HepG2 (cell line): ENCODE data around the gene TUBA4B. TPM values are rescaled to one million over a fixed set of nuclear protein-coding genes. Genes with fewer than 3 reads are reported as not detected.
A peak's percentile ranks its signal among the peaks of the same experiment; 100 is the strongest.

Experiments
- ATAC-seq: fragments of 200-7000 bp; cut with Tn5 transposase; 3 replicates; pipeline ENCODE4 v1.9.1; 2020; ENCODE audit warnings: mild to moderate bottlenecking, moderate library complexity
- BruUV-seq: library from RNA; stranded (reverse); fragments of 400-500 nt; replicated peaks from 2 replicates; lab custom pipeline; 2021; lab: Mats Ljungman, UMichigan
- CTCF ChIA-PET: fragments of 300-600 bp; formaldehyde crosslinking; extraction: SDS; loops from one replicate; lab custom pipeline; 2021; ENCODE audit warnings: low total read pairs, inconsistent platforms, low intra/inter-chr PET ratio; lab: Yijun Ruan, JAX
- POLR2A ChIA-PET: fragments of 350-600 bp; sonication (Branson Sonifier 250); formaldehyde crosslinking; loops from one replicate; lab custom pipeline; 2020; ENCODE audit warnings: antibody characterized with exemption, inconsistent platforms; lab: Yijun Ruan, JAX
- DNase-seq: peaks from one replicate; pipeline ENCODE4 v3.0.0-alpha.2; 2015; ENCODE audit warnings: low spot score
- FAIRE-seq: peaks from 3 replicates; lab custom pipeline; 2011; peaks lifted over from hg19 to GRCh38; lab: Jason Lieb, UNC
- H2AFZ ChIP-seq: one replicate; pipeline ENCODE4 v1.6.1; 2011; ENCODE audit warnings: low read length, inconsistent platforms
- H3K27ac ChIP-seq: fragments of 300-600 bp; 3 replicates; pipeline ENCODE4 v1.8.0; 2011; ENCODE audit warnings: mixed run types, mild to moderate bottlenecking, mixed read lengths, low read length, inconsistent platforms; ENCODE audit not compliant: insufficient read depth; ENCODE audit errors: extremely low read length
- H3K27me3 ChIP-seq, 2 experiments: fragments of 200-600 bp in 1 of 2; 2 replicates in 1 of 2; 3 replicates in 1 of 2; pipeline versions ENCODE4 v1.6.0 to v1.8.0; 2011; ENCODE audit warnings: low read length in 2 of 2, mild to moderate bottlenecking in 2 of 2, moderate library complexity in 2 of 2, inconsistent platforms in 1 of 2; ENCODE audit not compliant: insufficient read depth in 2 of 2, control insufficient read depth in 1 of 2
- H3K36me3 ChIP-seq, 2 experiments: fragments of 200-600 bp in 1 of 2; replicated peaks in 1 of 2; 2 replicates in 1 of 2; 3 replicates in 1 of 2; pipeline versions ENCODE4 v1.5.1 to v1.8.0; 2011; ENCODE audit warnings: low read length in 2 of 2, inconsistent platforms in 1 of 2; ENCODE audit not compliant: insufficient read depth in 2 of 2, control insufficient read depth in 1 of 2
- H3K4me1 ChIP-seq: 2 replicates; pipeline ENCODE4 v1.5.1; 2012; ENCODE audit warnings: low read length, inconsistent platforms; ENCODE audit not compliant: insufficient read depth
- H3K4me2 ChIP-seq: 2 replicates; pipeline ENCODE4 v1.6.0; 2011; ENCODE audit warnings: low read depth, low read length, inconsistent platforms
- H3K4me3 ChIP-seq, 3 experiments: fragments of 200-600 bp in 1 of 3; sonication (generic), shearing (Covaris generic) in 1 of 3; replicated peaks in 1 of 3; 2 replicates each; pipeline ENCODE4 v1.5.1; 2011 to 2016; ENCODE audit warnings: low read length in 3 of 3, inconsistent platforms in 2 of 3, low read depth in 2 of 3, mild to moderate bottlenecking in 2 of 3, control low read depth in 1 of 3, mixed read lengths in 1 of 3; ENCODE audit not compliant: insufficient read depth in 1 of 3
- H3K79me2 ChIP-seq: one replicate; pipeline ENCODE4 v1.6.1; 2011; ENCODE audit warnings: low read length, inconsistent platforms; ENCODE audit not compliant: insufficient read depth
- H3K9ac ChIP-seq: 2 replicates; pipeline ENCODE4 v1.6.0; 2011; ENCODE audit warnings: mild to moderate bottlenecking, low read depth, low read length, inconsistent platforms; ENCODE audit not compliant: insufficient read depth
- H3K9me3 ChIP-seq: 2 replicates; pipeline ENCODE4 v1.5.1; 2012; ENCODE audit warnings: mild to moderate bottlenecking, low read length
- H4K20me1 ChIP-seq: 2 replicates; pipeline ENCODE4 v1.6.0; 2011; ENCODE audit warnings: inconsistent platforms, mild to moderate bottlenecking, low read length, moderate library complexity; ENCODE audit not compliant: insufficient read depth
- CBFB ChIP-seq: sonication (generic); formaldehyde crosslinking; IDR thresholded peaks from 2 replicates; pipeline ENCODE4 v1.4.0; 2020; ENCODE audit warnings: missing genetic modification reagents
- FOXO1 ChIP-seq: sonication (generic); formaldehyde crosslinking; IDR thresholded peaks from 2 replicates; pipeline ENCODE4 v1.4.0; 2020; ENCODE audit warnings: missing genetic modification reagents
- HNRNPUL1 ChIP-seq: fragments of 200-400 bp; formaldehyde crosslinking; IDR thresholded peaks from 2 replicates; pipeline ENCODE4 v1.6.1; 2017; ENCODE audit warnings: low read depth, mild to moderate bottlenecking, low read length, moderate library complexity
- HOXA3 ChIP-seq: sonication (generic); formaldehyde crosslinking; IDR thresholded peaks from 2 replicates; pipeline ENCODE4 v1.5.0; 2020; ENCODE audit warnings: missing genetic modification reagents
- JUN ChIP-seq: sonication (generic); formaldehyde crosslinking; IDR thresholded peaks from 2 replicates; pipeline ENCODE4 v1.4.0; 2020; ENCODE audit warnings: mild to moderate bottlenecking, missing genetic modification reagents
- SIN3B ChIP-seq: fragments of 150-350 bp; IDR thresholded peaks from 2 replicates; pipeline ENCODE4 v1.6.1; 2014; ENCODE audit warnings: low read length
- SP4 ChIP-seq: sonication (generic); formaldehyde crosslinking; IDR thresholded peaks from 2 replicates; pipeline ENCODE4 v1.8.1; 2023; ENCODE audit warnings: mild to moderate bottlenecking, missing genetic modification reagents
- SP5 ChIP-seq: IDR thresholded peaks from 2 replicates; pipeline ENCODE4 v1.6.1; 2016; ENCODE audit warnings: low read depth, borderline replicate concordance
- ZNF124 ChIP-seq: sonication (generic); formaldehyde crosslinking; IDR thresholded peaks from 2 replicates; pipeline ENCODE4 v1.4.0; 2020; ENCODE audit warnings: missing genetic modification reagents
- ZNF451 ChIP-seq: sonication (generic); formaldehyde crosslinking; IDR thresholded peaks from 2 replicates; pipeline ENCODE4 v1.5.0; 2020; ENCODE audit warnings: mild to moderate bottlenecking, missing genetic modification reagents
- ZNF607 ChIP-seq: sonication (generic); formaldehyde crosslinking; IDR thresholded peaks from 2 replicates; pipeline ENCODE4 v1.5.1; 2020; ENCODE audit warnings: missing genetic modification reagents, mild to moderate bottlenecking, borderline replicate concordance
- WGBS: methylation state at CpG from one replicate; pipeline ENCODE4 v1.1.6; 2017; ENCODE audit warnings: low lambda C conversion rate; 5-methylcytosine and 5-hydroxymethylcytosine counted together
- in situ Hi-C: cut with HindIII; loops from 2 replicates; pipeline ENCODE4 v1.10.0; 2017; ENCODE audit warnings: low pct_unique_long_range_greater_than_20kb; ENCODE audit not compliant: extremely low pct_ligation_motif_present
- intact Hi-C: fragments of 100-400 bp; cut with micrococcal nuclease; formaldehyde crosslinking; loops from one replicate; pipeline ENCODE4 v1.10.0; 2022; ENCODE audit not compliant: unreplicated experiment
- polyA plus RNA-seq, 8 experiments: library from polyadenylated mRNA; depleted of rRNA in 3 of 8; stranded (reverse) in 7 of 8; unstranded in 1 of 8; fragments of >200 nt; fragmentation: Illumina TruSeq in 4 of 8; extraction: Trizol in 4 of 8; gene quantifications; 2 replicates each; pipeline versions ENCODE4 v1.2.1 to v1.2.3, GENCODE V29; 2011 to 2016; ENCODE audit warnings: low read depth in 4 of 8, missing spikeins in 1 of 8, mixed read lengths in 1 of 8; ENCODE audit not compliant: insufficient read depth in 1 of 8
- total RNA-seq, 5 experiments: library from RNA; depleted of rRNA; stranded (reverse); fragments of >200 nt; fragmentation: Illumina TruSeq; extraction: Trizol; gene quantifications; 2 replicates each; pipeline ENCODE4 v1.2.3, GENCODE V29; 2016; ENCODE audit warnings: low read depth in 1 of 5
- TF ChIP-seq, protein P1 (sequence below): IDR thresholded peaks from 2 replicates; pipeline ENCODE4 v1.6.1; 2016
- TF ChIP-seq, protein P2 (sequence below): sonication (generic); formaldehyde crosslinking; IDR thresholded peaks from 2 replicates; pipeline ENCODE4 v1.5.1; 2020; ENCODE audit warnings: mild to moderate bottlenecking, missing genetic modification reagents
- TF ChIP-seq, protein P3 (sequence below): IDR thresholded peaks from 2 replicates; pipeline ENCODE4 v1.6.1; 2016; ENCODE audit warnings: control low read depth
- TF ChIP-seq, protein P4 (sequence below), 2 experiments: sonication (generic) in 1 of 2; formaldehyde crosslinking in 1 of 2; IDR thresholded peaks; 2 replicates each; pipeline versions ENCODE4 v1.4.0 to v1.6.1; 2018 to 2020; ENCODE audit warnings: missing genetic modification reagents in 2 of 2, borderline replicate concordance in 1 of 2, low read depth in 1 of 2, mild to moderate bottlenecking in 1 of 2, missing biosample characterization in 1 of 2
- TF ChIP-seq, protein P5 (sequence below): sonication (generic); formaldehyde crosslinking; IDR thresholded peaks from 2 replicates; pipeline ENCODE4 v1.4.0; 2020; ENCODE audit warnings: missing genetic modification reagents

TUBA4B gene
- total and polyA plus RNA-seq, 2 of the 13 experiments (the other 11 are each of a cell fraction or from before 2014, with no cell fraction given): 0.18 to 0.22 TPM

DNA sequence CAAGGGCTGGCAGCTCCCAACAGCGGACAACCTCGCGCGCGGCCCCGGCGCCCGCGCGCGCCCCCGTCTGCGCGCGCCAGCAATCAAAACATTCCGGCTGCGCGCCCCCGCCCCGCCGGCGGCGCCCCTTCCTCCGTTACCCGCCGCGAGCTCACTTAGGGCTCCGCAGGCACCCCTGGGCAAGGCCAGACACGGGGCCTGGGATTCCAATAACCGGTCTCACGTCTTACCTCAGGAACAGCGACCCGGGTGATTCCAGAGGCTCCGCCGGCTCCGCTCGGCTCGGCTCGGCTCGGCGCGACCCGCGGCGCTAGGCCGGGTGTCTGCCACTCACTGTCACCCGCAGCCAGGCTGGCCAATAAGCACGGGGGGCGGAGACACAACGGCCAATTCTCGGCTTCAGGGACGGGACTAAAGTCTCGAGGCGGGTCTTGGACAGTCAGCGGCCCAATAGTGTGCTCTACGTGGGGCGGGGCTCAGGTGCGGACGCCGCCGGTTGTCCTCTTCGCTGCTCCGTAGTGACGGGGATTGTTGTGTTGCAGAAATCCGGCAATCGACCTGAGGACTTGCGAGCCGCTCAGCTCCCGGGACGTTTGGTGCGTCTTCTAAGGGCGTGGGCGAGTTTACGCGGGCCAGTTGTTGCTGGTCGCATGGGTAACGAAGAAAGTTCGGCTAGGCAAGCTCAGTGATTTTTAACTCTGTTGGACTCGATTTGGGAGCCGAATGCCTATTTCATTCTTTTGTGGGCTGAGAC is 23.6 kb upstream of the TUBA4B start, which contains the start of the genes ANKZF1 and ATG9A:
Gene ANKZF1 (plus strand): TSS at position 502 of the 754 bp plus-strand sequence. CDS start 452 bp downstream, outside the sequence.
Gene ATG9A (minus strand): TSS at position 332 of the 754 bp plus-strand sequence. CDS start 1,612 bp downstream, outside the sequence.
- under 1% methylated on average over 49 of the region's 80 CpGs for WGBS
- Histone ChIP-seq H3K36me3 (peaks cover 31 to 55% of the 10 kb centered on the region in 2 experiments), H3K4me3 (peak within 1 kb of the TSS; percentile 91 to 93 (median 93)), H3K4me1 (peaks cover 39% of the 10 kb centered on the region), H3K9ac (peak within 1 kb of the TSS; percentile 91), H3K9me3 (no peaks in the 10 kb centered on the region), H3K27ac (peak within 1 kb of the TSS; percentile 81), H3K4me2 (peak within 1 kb of the TSS; percentile 91), H4K20me1 (no peaks in the 10 kb centered on the region), H3K27me3 (no peaks in the 10 kb centered on the region; a peak in 1 of 5 replicates), H2AFZ (no peak within 1 kb of the TSS), H3K79me2 (peaks cover 51% of the 10 kb centered on the region)
- in situ Hi-C loops: no loop called here
- POLR2A ChIA-PET: interaction anchor here (1.0 to 6.6 kb wide), 18 partner anchors 10 to 158 kb away, joined by 3 to 80 read pairs (median 8); partner anchors contain the start of genes ABCB6, CNPPD1, DNAJB2 and DNPEP
- CTCF ChIA-PET: interaction anchor here (1.2 to 2.3 kb wide), 2 partner anchors 65 to 70 kb away, joined by 3 to 15 read pairs; no protein-coding TSS in a partner anchor
- intact Hi-C loops: loop anchor here (1.0 kb wide), 5 partner anchors 11 to 66 kb away; partner anchors contain the start of genes ABCB6, GLB1L, STK16 and ZFAND2B
- DNase-seq (peak; percentile 99), ATAC-seq (peak; percentile 94), FAIRE-seq (peak; percentile 96)
- BruUV-seq: no TSS peak
- TF ChIP-seq HNRNPUL1: no peak
- TF ChIP-seq SIN3B: no peak; the same call in 1 of the 2 replicates
- TF ChIP-seq, protein P1, sequence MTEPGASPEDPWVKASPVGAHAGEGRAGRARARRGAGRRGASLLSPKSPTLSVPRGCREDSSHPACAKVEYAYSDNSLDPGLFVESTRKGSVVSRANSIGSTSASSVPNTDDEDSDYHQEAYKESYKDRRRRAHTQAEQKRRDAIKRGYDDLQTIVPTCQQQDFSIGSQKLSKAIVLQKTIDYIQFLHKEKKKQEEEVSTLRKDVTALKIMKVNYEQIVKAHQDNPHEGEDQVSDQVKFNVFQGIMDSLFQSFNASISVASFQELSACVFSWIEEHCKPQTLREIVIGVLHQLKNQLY (CRISPR knock-in tag): no peak
- TF ChIP-seq SP5: peak; percentile 66
- peak; percentile 13; the same call in 1 of the 2 replicates for TF ChIP-seq ZNF451 (CRISPR knock-in tag)
- TF ChIP-seq ZNF607 (CRISPR knock-in tag): no peak; the same call in 1 of the 2 replicates
- TF ChIP-seq CBFB (CRISPR knock-in tag): peak; percentile 38
- TF ChIP-seq, protein P2, sequence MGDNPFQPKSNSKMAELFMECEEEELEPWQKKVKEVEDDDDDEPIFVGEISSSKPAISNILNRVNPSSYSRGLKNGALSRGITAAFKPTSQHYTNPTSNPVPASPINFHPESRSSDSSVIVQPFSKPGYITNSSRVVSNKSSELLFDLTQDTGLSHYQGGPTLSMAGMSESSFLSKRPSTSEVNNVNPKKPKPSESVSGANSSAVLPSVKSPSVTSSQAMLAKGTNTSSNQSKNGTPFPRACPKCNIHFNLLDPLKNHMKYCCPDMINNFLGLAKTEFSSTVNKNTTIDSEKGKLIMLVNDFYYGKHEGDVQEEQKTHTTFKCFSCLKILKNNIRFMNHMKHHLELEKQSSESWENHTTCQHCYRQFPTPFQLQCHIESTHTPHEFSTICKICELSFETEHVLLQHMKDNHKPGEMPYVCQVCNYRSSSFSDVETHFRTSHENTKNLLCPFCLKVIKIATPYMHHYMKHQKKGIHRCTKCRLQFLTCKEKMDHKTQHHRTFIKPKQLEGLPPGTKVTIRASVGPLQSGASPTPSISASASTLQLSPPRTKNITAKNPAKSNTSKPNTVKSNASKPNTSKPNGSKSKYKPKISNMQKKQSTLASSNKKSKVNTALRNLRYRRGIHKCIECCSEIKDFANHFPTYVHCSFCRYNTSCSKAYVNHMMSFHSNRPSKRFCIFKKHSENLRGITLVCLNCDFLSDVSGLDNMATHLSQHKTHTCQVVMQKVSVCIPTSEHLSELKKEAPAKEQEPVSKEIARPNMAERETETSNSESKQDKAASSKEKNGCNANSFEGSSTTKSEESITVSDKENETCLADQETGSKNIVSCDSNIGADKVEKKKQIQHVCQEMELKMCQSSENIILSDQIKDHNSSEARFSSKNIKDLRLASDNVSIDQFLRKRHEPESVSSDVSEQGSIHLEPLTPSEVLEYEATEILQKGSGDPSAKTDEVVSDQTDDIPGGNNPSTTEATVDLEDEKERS (CRISPR knock-in tag): 0 out of 2 replicates have a peak, but pooled peaks have one; percentile 31
- TF ChIP-seq ZNF124 (CRISPR knock-in tag): peak; percentile 67; the same call in 1 of the 2 replicates
- TF ChIP-seq, protein P3, sequence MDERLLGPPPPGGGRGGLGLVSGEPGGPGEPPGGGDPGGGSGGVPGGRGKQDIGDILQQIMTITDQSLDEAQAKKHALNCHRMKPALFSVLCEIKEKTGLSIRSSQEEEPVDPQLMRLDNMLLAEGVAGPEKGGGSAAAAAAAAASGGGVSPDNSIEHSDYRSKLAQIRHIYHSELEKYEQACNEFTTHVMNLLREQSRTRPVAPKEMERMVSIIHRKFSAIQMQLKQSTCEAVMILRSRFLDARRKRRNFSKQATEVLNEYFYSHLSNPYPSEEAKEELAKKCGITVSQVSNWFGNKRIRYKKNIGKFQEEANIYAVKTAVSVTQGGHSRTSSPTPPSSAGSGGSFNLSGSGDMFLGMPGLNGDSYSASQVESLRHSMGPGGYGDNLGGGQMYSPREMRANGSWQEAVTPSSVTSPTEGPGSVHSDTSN (CRISPR knock-in tag): peak; percentile 100
- TF ChIP-seq JUN: peak; percentile 12; the same call in 1 of the 2 replicates
- TF ChIP-seq SP4: peak; percentile 100
- TF ChIP-seq, protein P4, sequence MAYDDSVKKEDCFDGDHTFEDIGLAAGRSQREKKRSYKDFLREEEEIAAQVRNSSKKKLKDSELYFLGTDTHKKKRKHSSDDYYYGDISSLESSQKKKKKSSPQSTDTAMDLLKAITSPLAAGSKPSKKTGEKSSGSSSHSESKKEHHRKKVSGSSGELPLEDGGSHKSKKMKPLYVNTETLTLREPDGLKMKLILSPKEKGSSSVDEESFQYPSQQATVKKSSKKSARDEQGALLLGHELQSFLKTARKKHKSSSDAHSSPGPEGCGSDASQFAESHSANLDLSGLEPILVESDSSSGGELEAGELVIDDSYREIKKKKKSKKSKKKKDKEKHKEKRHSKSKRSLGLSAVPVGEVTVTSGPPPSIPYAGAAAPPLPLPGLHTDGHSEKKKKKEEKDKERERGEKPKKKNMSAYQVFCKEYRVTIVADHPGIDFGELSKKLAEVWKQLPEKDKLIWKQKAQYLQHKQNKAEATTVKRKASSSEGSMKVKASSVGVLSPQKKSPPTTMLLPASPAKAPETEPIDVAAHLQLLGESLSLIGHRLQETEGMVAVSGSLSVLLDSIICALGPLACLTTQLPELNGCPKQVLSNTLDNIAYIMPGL (CRISPR knock-in tag; IDR thresholded peaks at IDR 0.05; ENCODE audit: borderline replicate concordance in 1 of 2, low read depth in 1 of 2): peak; percentile 75; a peak in 3 of 4 replicates
- TF ChIP-seq FOXO1 (CRISPR knock-in tag): peak; percentile 61
- TF ChIP-seq, protein P5, sequence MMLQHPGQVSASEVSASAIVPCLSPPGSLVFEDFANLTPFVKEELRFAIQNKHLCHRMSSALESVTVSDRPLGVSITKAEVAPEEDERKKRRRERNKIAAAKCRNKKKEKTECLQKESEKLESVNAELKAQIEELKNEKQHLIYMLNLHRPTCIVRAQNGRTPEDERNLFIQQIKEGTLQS (CRISPR knock-in tag): peak; percentile 6; the same call in 1 of the 2 replicates
- peak; percentile 80 for TF ChIP-seq HOXA3 (CRISPR knock-in tag)
